HEK293T (cell line): ENCODE results near the gene STAT5B.

Source experiments
- ARNT ChIP-seq: fragments of 450-650 bp; IDR thresholded peaks from 2 replicates; pipeline ENCODE4 v1.6.1; 2017; ENCODE audit warnings: mild to moderate bottlenecking
- BHLHE40 ChIP-seq: fragments of 450-650 bp; IDR thresholded peaks from 2 replicates; pipeline ENCODE4 v1.6.1; 2016; ENCODE audit warnings: mild to moderate bottlenecking, moderate library complexity, borderline replicate concordance
- CTBP1 ChIP-seq: fragments of 450-650 bp; IDR thresholded peaks from 2 replicates; pipeline ENCODE4 v1.6.1; 2016; ENCODE audit warnings: borderline replicate concordance
- ELF4 ChIP-seq: fragments of 450-650 bp; IDR thresholded peaks from 2 replicates; pipeline ENCODE4 v1.6.1; 2017; ENCODE audit warnings: antibody characterized with exemption
- FOXA1 ChIP-seq: fragments of 450-650 bp; IDR thresholded peaks from 2 replicates; pipeline ENCODE4 v1.6.1; 2016; ENCODE audit warnings: mild to moderate bottlenecking
- FOXK2 ChIP-seq: fragments of 450-650 bp; IDR thresholded peaks from 2 replicates; pipeline ENCODE4 v1.6.1; 2016; ENCODE audit warnings: mild to moderate bottlenecking
- FOXM1 ChIP-seq: fragments of 450-650 bp; IDR thresholded peaks from 2 replicates; pipeline ENCODE4 v1.6.1; 2017; ENCODE audit warnings: mild to moderate bottlenecking, borderline replicate concordance
- HDGF ChIP-seq: fragments of 450-650 bp; IDR thresholded peaks from 2 replicates; pipeline ENCODE4 v1.6.1; 2017; ENCODE audit warnings: antibody characterized with exemption, borderline replicate concordance
- NFRKB ChIP-seq: fragments of 450-650 bp; IDR thresholded peaks from 2 replicates; pipeline ENCODE4 v1.6.1; 2016; ENCODE audit warnings: mild to moderate bottlenecking, moderate library complexity
- PKNOX1 ChIP-seq: fragments of 450-650 bp; IDR thresholded peaks from 2 replicates; pipeline ENCODE4 v1.6.1; 2016
- SP1 ChIP-seq: fragments of 450-650 bp; IDR thresholded peaks from 2 replicates; pipeline ENCODE4 v1.6.1; 2017
- SUZ12 ChIP-seq: fragments of 450-650 bp; IDR thresholded peaks from 2 replicates; pipeline ENCODE4 v1.6.1; 2016; ENCODE audit warnings: mild to moderate bottlenecking
- TARDBP ChIP-seq: fragments of 450-650 bp; IDR thresholded peaks from 2 replicates; pipeline ENCODE4 v1.6.1; 2016
- ZNF384 ChIP-seq: fragments of 450-650 bp; IDR thresholded peaks from 2 replicates; pipeline ENCODE4 v1.6.1; 2016

- TF ChIP-seq SUZ12 (no peak), PKNOX1 (no peak), ELF4 (no peak), TARDBP (no peak), FOXM1 (no peak), BHLHE40 (no peak), ARNT (no peak), CTBP1 (no peak), NFRKB (no peak), HDGF (no peak), SP1 (no peak), FOXK2 (no peak), FOXA1 (no peak), ZNF384 (no peak)
These were observed 66.1 kb downstream of the STAT5B start for GRCh38 chr17:42210046-42210445.
